ENCODE measurements around the gene AMOT.

DNA sequence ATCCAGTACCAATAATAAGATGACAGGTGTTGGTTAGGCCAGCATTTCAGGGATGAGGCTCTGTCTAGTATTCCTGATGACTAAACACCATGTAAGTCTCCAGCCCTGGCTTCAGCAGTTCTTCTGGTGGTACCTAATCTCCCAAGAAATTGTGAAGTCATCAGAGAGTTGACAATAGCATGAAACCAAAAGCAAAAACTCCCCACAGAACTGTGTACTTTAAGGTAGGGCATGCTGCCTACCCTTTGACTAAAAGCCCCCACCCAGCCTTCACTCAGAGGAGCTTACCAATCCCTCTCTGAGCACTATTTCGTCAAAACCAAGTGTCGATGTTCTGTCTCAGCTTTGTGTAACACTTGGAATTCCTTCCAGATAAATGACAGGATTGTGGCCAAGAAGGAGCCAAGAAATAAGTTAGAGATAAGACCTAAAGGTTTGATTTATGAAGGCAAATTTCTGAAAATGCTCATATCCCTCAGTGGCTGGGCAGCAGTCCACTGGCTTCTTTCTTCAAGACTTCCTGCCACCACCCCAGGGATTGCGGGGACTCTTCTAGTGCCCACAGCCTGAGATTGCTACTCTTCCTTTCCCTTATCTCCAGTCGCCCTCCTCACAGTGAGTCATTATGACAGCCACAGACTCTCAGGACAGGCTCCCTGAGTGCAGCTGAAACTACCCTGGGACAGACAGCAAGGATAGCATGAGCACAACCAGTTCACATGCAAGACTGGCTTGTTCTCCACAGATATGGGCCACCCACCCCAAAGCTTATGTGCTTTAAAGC is 93.6 kb downstream of the AMOT start:
- TF ChIP-seq, protein P1, sequence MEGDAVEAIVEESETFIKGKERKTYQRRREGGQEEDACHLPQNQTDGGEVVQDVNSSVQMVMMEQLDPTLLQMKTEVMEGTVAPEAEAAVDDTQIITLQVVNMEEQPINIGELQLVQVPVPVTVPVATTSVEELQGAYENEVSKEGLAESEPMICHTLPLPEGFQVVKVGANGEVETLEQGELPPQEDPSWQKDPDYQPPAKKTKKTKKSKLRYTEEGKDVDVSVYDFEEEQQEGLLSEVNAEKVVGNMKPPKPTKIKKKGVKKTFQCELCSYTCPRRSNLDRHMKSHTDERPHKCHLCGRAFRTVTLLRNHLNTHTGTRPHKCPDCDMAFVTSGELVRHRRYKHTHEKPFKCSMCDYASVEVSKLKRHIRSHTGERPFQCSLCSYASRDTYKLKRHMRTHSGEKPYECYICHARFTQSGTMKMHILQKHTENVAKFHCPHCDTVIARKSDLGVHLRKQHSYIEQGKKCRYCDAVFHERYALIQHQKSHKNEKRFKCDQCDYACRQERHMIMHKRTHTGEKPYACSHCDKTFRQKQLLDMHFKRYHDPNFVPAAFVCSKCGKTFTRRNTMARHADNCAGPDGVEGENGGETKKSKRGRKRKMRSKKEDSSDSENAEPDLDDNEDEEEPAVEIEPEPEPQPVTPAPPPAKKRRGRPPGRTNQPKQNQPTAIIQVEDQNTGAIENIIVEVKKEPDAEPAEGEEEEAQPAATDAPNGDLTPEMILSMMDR (IDR thresholded peaks at IDR 0.05; ENCODE audit: insufficient read depth, low read length, poor library complexity, severe bottlenecking) = no peak
- no peak for TF ChIP-seq EZH2phosphoT487 (conservative IDR thresholded peaks at IDR 0.05; ENCODE audit: low read length)

All from SU-DHL-6 (cell line).